T-helper 1 cell treated with Interleukin-12 subunit alpha and Interleukin-12 subunit beta and Interleukin-4 antibody, amounts not matched to agents 30 ng/mL and 1 ng/mL, for 36 hours (primary cell): Measurements from ENCODE around the gene UAP1L1. TPM values are rescaled to one million over a fixed set of nuclear protein-coding genes. Genes with fewer than 3 reads are reported as not detected.
"Not testable (repeated sequence)": the region's sequence is repeated elsewhere in the genome, so short reads cannot be mapped to it uniquely, and the experiment has no call there.

Experiments
- intact Hi-C: fragments of 100-400 bp; cut with micrococcal nuclease; formaldehyde crosslinking; loops from one replicate; pipeline ENCODE4 v1.15.1; 2024
- total RNA-seq: library from RNA; stranded (reverse); gene quantifications from 2 replicates; pipeline ENCODE4 v1.2.3, GENCODE V29; 2022

The UAP1L1 gene
- total RNA-seq, 1 donor from 2014 or later = 15.1 TPM

- intact Hi-C loops = no loop called here
Measured at GRCh38 chr9:137055385-137056364, 21.6 kb upstream of the UAP1L1 start.

GRCh38 chr9:137056739-137057415 is 20.4 kb upstream of the UAP1L1 start:
- intact Hi-C loops = no loop called here

GRCh38 chr9:137057545-137057944 is 19.8 kb upstream of the UAP1L1 start:
- intact Hi-C loops = no loop called here

GRCh38 chr9:137058521-137059234 is 18.6 kb upstream of the UAP1L1 start:
- intact Hi-C loops = no loop called here

GRCh38 chr9:137062384-137062783 is 14.9 kb upstream of the UAP1L1 start:
- intact Hi-C loops = no loop called here

- intact Hi-C loops = not testable (repeated sequence)
Measured at GRCh38 chr9:137062798-137063197, 14.5 kb upstream of the UAP1L1 start.

- intact Hi-C loops = no loop called here
Measured at GRCh38 chr9:137063311-137064026, 13.8 kb upstream of the UAP1L1 start.

- intact Hi-C loops = no loop called here
Measured at GRCh38 chr9:137064027-137064879, 13.1 kb upstream of the UAP1L1 start.

GRCh38 chr9:137064880-137065164 is 12.5 kb upstream of the UAP1L1 start:
- intact Hi-C loops = no loop called here

- intact Hi-C loops = no loop called here
Measured at GRCh38 chr9:137065336-137065967, 11.9 kb upstream of the UAP1L1 start.

GRCh38 chr9:137066096-137066861 is 11.0 kb upstream of the UAP1L1 start:
- intact Hi-C loops = no loop called here

- intact Hi-C loops = loop anchor here (1.0 kb wide), 2 partner anchors 22 to 173 kb away; partner anchors contain the start of genes NPDC1 and TUBB4B
Measured at GRCh38 chr9:137067860-137068538, 9.3 kb upstream of the UAP1L1 start.

GRCh38 chr9:137068539-137069507 is 8.5 kb upstream of the UAP1L1 start:
- intact Hi-C loops = loop anchor here (1.0 kb wide), 1 partner anchor 8 kb away; the partner anchor contains the start of gene UAP1L1

- intact Hi-C loops = loop anchor here (1.0 to 2.0 kb wide), 7 partner anchors 8 to 278 kb away; partner anchors contain the start of genes ABCA2, MAN1B1, PAXX and TMEM141
Measured at GRCh38 chr9:137069508-137070091, 7.7 kb upstream of the UAP1L1 start.

- intact Hi-C loops = loop anchor here (1.0 to 2.0 kb wide), 6 partner anchors 16 to 279 kb away; partner anchors contain the start of genes ABCA2, MAN1B1, PAXX and TMEM141
Measured at GRCh38 chr9:137070201-137070905, 7.0 kb upstream of the UAP1L1 start, which contains the start of gene SAPCD2. SAPCD2 (minus strand) TSS chr9:137070557; CDS start chr9:137070460, 97 bp downstream.

GRCh38 chr9:137070906-137071275 is 6.4 kb upstream of the UAP1L1 start:
- intact Hi-C loops = loop anchor here (1.0 to 2.0 kb wide), 6 partner anchors 15 to 280 kb away; partner anchors contain the start of genes ABCA2, MAN1B1, PAXX and TMEM141
